NCI-H1436 (cell line): ENCODE measurements around the gene BRD2.

Experiments
- DNase-seq: peaks from one replicate; lab custom pipeline; 2025; lab: John Stamatoyannopoulos, UW

BRD2 gene

GRCh38 chr6:32993363-32993973 lies 25.1 kb downstream of the BRD2 start:
- no peak for DNase-seq

GRCh38 chr6:32995448-32995847 lies 27.1 kb downstream of the BRD2 start:
- no peak for DNase-seq

- DNase-seq: peak; percentile 13
Measured at GRCh38 chr6:33000055-33000454, 31.7 kb downstream of the BRD2 start.

- no peak for DNase-seq
Measured at GRCh38 chr6:33001685-33002084, 33.3 kb downstream of the BRD2 start.

GRCh38 chr6:33004940-33005339 lies 36.5 kb downstream of the BRD2 start:
- no peak for DNase-seq

- no peak for DNase-seq
Measured at GRCh38 chr6:33007831-33008400, 39.5 kb downstream of the BRD2 start.

- no peak for DNase-seq
Measured at GRCh38 chr6:33008944-33009861, 40.8 kb downstream of the BRD2 start, which contains the start of gene HLA-DOA. Gene HLA-DOA, minus strand, starts transcription at chr6:33009591.

- DNase-seq: no peak
Measured at GRCh38 chr6:33010356-33010755, 42.0 kb downstream of the BRD2 start.

- DNase-seq: no peak
Measured at GRCh38 chr6:33013608-33014007, 45.2 kb downstream of the BRD2 start.

- DNase-seq: peak; percentile 63
Measured at GRCh38 chr6:33014841-33015634, 46.6 kb downstream of the BRD2 start.

- no peak for DNase-seq
Measured at GRCh38 chr6:33015798-33016197, 47.4 kb downstream of the BRD2 start.

GRCh38 chr6:33017018-33017417 lies 48.6 kb downstream of the BRD2 start:
- DNase-seq: no peak

- DNase-seq: no peak
Measured at GRCh38 chr6:33017694-33018353, 49.4 kb downstream of the BRD2 start.

GRCh38 chr6:33018418-33018817 lies 50.0 kb downstream of the BRD2 start:
- no peak for DNase-seq

- no peak for DNase-seq
Measured at GRCh38 chr6:33018904-33019303, 50.5 kb downstream of the BRD2 start.

- no peak for DNase-seq
Measured at GRCh38 chr6:33019372-33019771, 51.0 kb downstream of the BRD2 start.

- no peak for DNase-seq
Measured at GRCh38 chr6:33021917-33022316, 53.5 kb downstream of the BRD2 start.

GRCh38 chr6:33023536-33023935 lies 55.1 kb downstream of the BRD2 start:
- DNase-seq: no peak

GRCh38 chr6:33024521-33024920 lies 56.1 kb downstream of the BRD2 start:
- DNase-seq: no peak

GRCh38 chr6:33028220-33028849 lies 59.9 kb downstream of the BRD2 start:
- DNase-seq: no peak
